Astrocyte (in vitro differentiated cells and primary cell): ENCODE measurements around the gene DDR1. TPM values are rescaled to one million over a fixed set of nuclear protein-coding genes. Genes with fewer than 3 reads are reported as not detected.

Source experiments
- DNase-seq: peaks from one replicate; pipeline ENCODE4 v3.0.0-alpha.2; 2010; ENCODE audit warnings: low read depth
- FAIRE-seq: peaks from 2 replicates; lab custom pipeline; 2011; peaks lifted over from hg19 to GRCh38; lab: Jason Lieb, UNC
- H2AFZ ChIP-seq: 2 replicates; pipeline ENCODE4 v1.6.0; 2012; ENCODE audit warnings: low read depth, low read length, inconsistent platforms
- H3K27ac ChIP-seq: 2 replicates; pipeline ENCODE4 v1.5.1; 2011; ENCODE audit warnings: low read depth, low read length, inconsistent platforms
- H3K27me3 ChIP-seq: 2 replicates; pipeline ENCODE4 v1.6.0; 2011; ENCODE audit warnings: low read length, inconsistent platforms; ENCODE audit not compliant: insufficient read depth
- H3K36me3 ChIP-seq: 2 replicates; pipeline ENCODE4 v1.5.1; 2011; ENCODE audit warnings: low read length, inconsistent platforms; ENCODE audit not compliant: insufficient read depth
- H3K4me1 ChIP-seq: 2 replicates; pipeline ENCODE4 v1.5.1; 2011; ENCODE audit warnings: low read length, inconsistent platforms; ENCODE audit not compliant: insufficient read depth
- H3K4me2 ChIP-seq: 2 replicates; pipeline ENCODE4 v1.6.0; 2012; ENCODE audit warnings: low read length, inconsistent platforms
- H3K4me3 ChIP-seq: 2 replicates; pipeline ENCODE4 v1.5.1; 2011; ENCODE audit warnings: low read depth, mild to moderate bottlenecking, low read length, inconsistent platforms; ENCODE audit not compliant: insufficient read depth
- H3K79me2 ChIP-seq: 2 replicates; pipeline ENCODE4 v1.6.0; 2012; ENCODE audit warnings: mild to moderate bottlenecking, low read length, inconsistent platforms; ENCODE audit not compliant: insufficient read depth
- H3K9ac ChIP-seq: 2 replicates; pipeline ENCODE4 v1.6.0; 2012; ENCODE audit warnings: mild to moderate bottlenecking, low read length, inconsistent platforms
- H3K9me3 ChIP-seq: 2 replicates; pipeline ENCODE4 v1.5.1; 2012; ENCODE audit warnings: low read depth, mild to moderate bottlenecking, low read length, inconsistent platforms; ENCODE audit not compliant: insufficient read depth
- H4K20me1 ChIP-seq: 2 replicates; pipeline ENCODE4 v1.6.0; 2012; ENCODE audit warnings: low read length, inconsistent platforms; ENCODE audit not compliant: insufficient read depth
- H3K27ac Mint-ChIP-seq: one replicate; pipeline ENCODE4 v1.8.0; 2021; ENCODE audit warnings: mild to moderate bottlenecking, mixed read lengths; ENCODE audit not compliant: unreplicated experiment
- H3K27me3 Mint-ChIP-seq: one replicate; pipeline ENCODE4 v1.8.0; 2021; ENCODE audit warnings: low read depth, mixed read lengths; ENCODE audit not compliant: unreplicated experiment
- H3K36me3 Mint-ChIP-seq: one replicate; pipeline ENCODE4 v1.8.0; 2021; ENCODE audit warnings: low read depth, mixed read lengths; ENCODE audit not compliant: unreplicated experiment
- H3K4me1 Mint-ChIP-seq: one replicate; pipeline ENCODE4 v1.8.0; 2021; ENCODE audit warnings: low read depth, mixed read lengths; ENCODE audit not compliant: unreplicated experiment
- H3K4me3 Mint-ChIP-seq: one replicate; pipeline ENCODE4 v1.8.0; 2021; ENCODE audit warnings: mild to moderate bottlenecking, moderate library complexity, mixed read lengths; ENCODE audit not compliant: unreplicated experiment
- H3K9me3 Mint-ChIP-seq: one replicate; pipeline ENCODE4 v1.8.0; 2021; ENCODE audit warnings: mild to moderate bottlenecking, mixed read lengths; ENCODE audit not compliant: unreplicated experiment
- CTCF ChIP-seq: IDR thresholded peaks from 2 replicates; pipeline ENCODE4 v1.5.1; 2011; ENCODE audit warnings: low read depth, mild to moderate bottlenecking, inconsistent platforms, low read length, moderate library complexity; ENCODE audit not compliant: insufficient read depth
- EZH2 ChIP-seq: IDR thresholded peaks from 2 replicates; pipeline ENCODE4 v1.6.1; 2012; ENCODE audit warnings: mild to moderate bottlenecking, low read length, inconsistent platforms; ENCODE audit not compliant: insufficient read depth
- total RNA-seq: library from RNA; stranded (reverse); gene quantifications from 2 replicates; pipeline ENCODE4 v1.2.1, GENCODE V29; 2021

The DDR1 gene
- total RNA-seq, 1 donor from 2014 or later = 144 TPM

GRCh38 chr6:30880698-30881252 lies 3.5 kb upstream of the DDR1 start:
- no peak overlapping the region for H3K4me3 ChIP-seq
- H3K4me1 ChIP-seq = peaks cover 40% of the 10 kb centered on the region
- H3K9ac ChIP-seq = no peak overlapping the region

GRCh38 chr6:30881392-30882203 lies 2.7 kb upstream of the DDR1 start:
- H3K4me2 ChIP-seq = peak overlapping the region; percentile 42
- TF ChIP-seq EZH2 (no peak), CTCF (no peak)
- H3K4me3 ChIP-seq = no peak overlapping the region
- H3K4me1 ChIP-seq = peaks cover 43% of the 10 kb centered on the region
- no peaks in the 10 kb centered on the region for H3K27me3 Mint-ChIP-seq
- DNase-seq (peak; percentile 53), FAIRE-seq (no peak)
- peak overlapping the region; percentile 8 for H3K9ac ChIP-seq
- H3K27ac ChIP-seq = no peak overlapping the region
- H3K4me1 Mint-ChIP-seq = peaks cover 44% of the 10 kb centered on the region
- H3K9me3 Mint-ChIP-seq = peaks cover 3% of the 10 kb centered on the region
- H3K9me3 ChIP-seq = no peaks in the 10 kb centered on the region
- peak overlapping the region; percentile 23 for H2AFZ ChIP-seq
- H3K27ac Mint-ChIP-seq = peak overlapping the region; percentile 94
- no peaks in the 10 kb centered on the region for H3K27me3 ChIP-seq
- peaks cover 4% of the 10 kb centered on the region for H3K36me3 Mint-ChIP-seq
- H3K4me3 Mint-ChIP-seq = peak overlapping the region; percentile 80
- no peaks in the 10 kb centered on the region for H4K20me1 ChIP-seq
- peaks cover 18% of the 10 kb centered on the region for H3K79me2 ChIP-seq
- no peaks in the 10 kb centered on the region for H3K36me3 ChIP-seq

More at GRCh38 chr6:30880698-30881252, 3.5 kb upstream of the DDR1 start:
- H3K9me3 Mint-ChIP-seq = peaks cover 3% of the 10 kb centered on the region
- no peak for FAIRE-seq
- peaks cover 10% of the 10 kb centered on the region for H3K79me2 ChIP-seq
- peak overlapping the region; percentile 42 for H3K4me2 ChIP-seq
- peak overlapping the region; percentile 18 for H3K27ac Mint-ChIP-seq
- peaks cover 4% of the 10 kb centered on the region for H3K36me3 Mint-ChIP-seq
- no peak overlapping the region for H3K27ac ChIP-seq
- H3K27me3 ChIP-seq = no peaks in the 10 kb centered on the region
- H3K4me3 Mint-ChIP-seq = peak overlapping the region; percentile 80
- H3K4me1 Mint-ChIP-seq = peaks cover 44% of the 10 kb centered on the region
- H3K27me3 Mint-ChIP-seq = no peaks in the 10 kb centered on the region
- H2AFZ ChIP-seq = peak overlapping the region; percentile 39
- TF ChIP-seq CTCF (no peak), EZH2 (no peak)
- no peaks in the 10 kb centered on the region for H3K36me3 ChIP-seq
- DNase-seq = no peak
- no peaks in the 10 kb centered on the region for H4K20me1 ChIP-seq
- no peaks in the 10 kb centered on the region for H3K9me3 ChIP-seq
